Muscle layer of duodenum (tissue), 2 donors: ENCODE data around the gene MCOLN3.
"Not testable (repeated sequence)": the region's sequence is repeated elsewhere in the genome, so short reads cannot be mapped to it uniquely, and the experiment has no call there.

Source experiments
- H3K27ac ChIP-seq: one replicate; pipeline ENCODE4 v1.7.0; 2013; ENCODE audit warnings: mild to moderate bottlenecking, low read length
- H3K27me3 ChIP-seq: one replicate; pipeline ENCODE4 v1.7.0; 2013; ENCODE audit warnings: low read depth, mild to moderate bottlenecking, control low read depth, low read length
- H3K36me3 ChIP-seq, 2 donors: one replicate each; pipeline ENCODE4 v1.7.0; 2013; ENCODE audit warnings: low read length in 2 of 2, control low read depth in 1 of 2, mild to moderate bottlenecking in 1 of 2; ENCODE audit not compliant: insufficient read depth in 2 of 2, control insufficient read depth in 1 of 2
- H3K4me1 ChIP-seq, 2 donors: one replicate each; pipeline ENCODE4 v1.7.0; 2013; ENCODE audit warnings: low read length in 2 of 2, mild to moderate bottlenecking in 2 of 2, control low read depth in 1 of 2, moderate library complexity in 1 of 2; ENCODE audit not compliant: insufficient read depth in 2 of 2, control insufficient read depth in 1 of 2
- H3K4me3 ChIP-seq, 2 donors: one replicate each; pipeline ENCODE4 v1.7.0; 2013; ENCODE audit warnings: low read length in 2 of 2, low read depth in 1 of 2, mild to moderate bottlenecking in 1 of 2
- H3K9me3 ChIP-seq, 2 donors: one replicate each; pipeline ENCODE4 v1.7.0; 2013; ENCODE audit warnings: low read length in 2 of 2, control low read depth in 1 of 2, mild to moderate bottlenecking in 1 of 2; ENCODE audit not compliant: control insufficient read depth in 1 of 2
- donor health status: healthy.

Gene MCOLN3

DNA sequence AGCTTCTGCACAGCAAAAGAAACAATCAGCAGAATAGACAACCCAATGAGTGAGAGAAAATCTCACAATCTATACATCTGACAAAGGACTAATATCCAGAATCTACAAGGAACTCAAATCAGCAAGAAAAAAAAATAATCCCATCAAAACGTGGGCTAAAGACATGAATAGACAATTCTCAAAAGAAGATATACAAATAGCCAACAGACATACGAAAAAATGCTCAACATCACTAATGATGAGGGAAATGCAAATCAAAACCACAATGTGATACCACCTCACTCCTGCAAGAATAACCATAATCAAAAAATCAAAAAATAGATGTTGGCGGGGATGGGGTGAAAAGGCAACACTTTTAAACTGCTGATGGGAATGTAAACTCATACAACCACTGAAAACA is 61.7 kb downstream of the MCOLN3 start:
- H3K4me1 ChIP-seq, H3K27me3 ChIP-seq, H3K36me3 ChIP-seq: not testable (repeated sequence)

DNA sequence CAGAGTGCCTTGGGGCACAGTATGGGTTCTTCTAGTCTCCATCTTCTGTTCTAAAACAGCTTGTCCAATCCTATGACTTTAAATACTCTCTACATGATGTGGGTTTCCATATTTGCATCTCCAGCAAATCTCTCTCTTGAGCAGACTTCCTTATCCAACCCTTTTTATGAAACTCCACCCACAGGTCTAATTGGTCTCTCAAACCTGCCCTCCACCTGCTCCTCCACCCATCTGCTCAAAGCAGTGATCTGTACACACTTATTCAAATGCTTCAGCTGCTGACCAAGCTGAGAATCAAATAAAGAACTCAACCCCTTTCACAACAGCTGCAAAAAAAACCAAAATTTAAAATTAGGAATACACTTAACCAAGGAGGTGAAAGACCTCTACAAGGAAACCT is 62.9 kb downstream of the MCOLN3 start:
- Histone ChIP-seq H3K4me1 (no peaks in the 10 kb centered on the region), H3K4me3 (no peak overlapping the region), H3K9me3 (no peaks in the 10 kb centered on the region), H3K36me3 (no peaks in the 10 kb centered on the region), H3K27ac (no peak overlapping the region), H3K27me3 (no peaks in the 10 kb centered on the region)

More for the DNA sequence above, 61.7 kb downstream of the MCOLN3 start:
- not testable (repeated sequence) for H3K4me3 ChIP-seq, H3K27ac ChIP-seq, H3K9me3 ChIP-seq

DNA sequence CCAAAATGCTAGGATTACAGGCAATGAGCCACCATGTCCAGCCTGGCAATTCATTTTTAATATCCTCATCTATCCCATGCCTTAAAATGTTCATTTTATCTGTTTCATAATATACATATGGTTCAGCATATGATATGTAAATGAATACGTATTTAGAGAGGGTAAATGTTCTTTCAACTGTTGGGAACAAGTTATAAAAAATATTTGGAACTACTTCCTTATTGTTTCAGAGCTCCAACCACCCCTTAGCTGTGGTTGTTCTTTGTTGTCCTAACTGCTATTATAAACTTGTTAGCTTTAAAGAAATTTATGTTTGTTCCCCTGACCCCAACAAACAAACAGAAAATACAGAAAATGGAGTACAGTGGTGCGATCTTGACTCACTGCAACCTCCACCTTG is 65.9 kb downstream of the MCOLN3 start:
- no peaks in the 10 kb centered on the region for H3K36me3 ChIP-seq
- no peaks in the 10 kb centered on the region for H3K27me3 ChIP-seq
- no peak overlapping the region for H3K4me3 ChIP-seq
- H3K4me1 ChIP-seq = no peaks in the 10 kb centered on the region
- H3K27ac ChIP-seq = no peak overlapping the region
- no peaks in the 10 kb centered on the region for H3K9me3 ChIP-seq

DNA sequence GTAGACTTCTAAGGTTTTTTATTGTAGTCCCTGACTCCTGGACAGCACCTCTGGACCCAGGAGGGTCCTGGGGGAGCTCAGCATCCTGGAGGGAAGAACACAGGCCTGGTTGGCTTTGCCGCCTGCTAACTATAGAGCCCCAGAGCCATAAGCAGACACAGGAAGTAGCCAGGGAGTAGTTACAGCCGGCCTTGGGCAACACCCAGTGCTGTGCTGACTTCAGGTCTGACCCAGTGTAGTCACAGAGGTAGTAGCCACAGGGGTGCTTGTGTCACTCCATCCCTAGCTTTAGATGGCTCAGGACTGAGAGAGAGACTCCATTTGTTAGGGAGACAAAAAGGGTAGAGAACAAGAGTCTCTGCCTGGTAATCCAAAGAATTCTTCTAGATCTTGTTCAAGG is 73.3 kb downstream of the MCOLN3 start:
- H3K36me3 ChIP-seq = no peaks in the 10 kb centered on the region
- no peak overlapping the region for H3K4me3 ChIP-seq

DNA sequence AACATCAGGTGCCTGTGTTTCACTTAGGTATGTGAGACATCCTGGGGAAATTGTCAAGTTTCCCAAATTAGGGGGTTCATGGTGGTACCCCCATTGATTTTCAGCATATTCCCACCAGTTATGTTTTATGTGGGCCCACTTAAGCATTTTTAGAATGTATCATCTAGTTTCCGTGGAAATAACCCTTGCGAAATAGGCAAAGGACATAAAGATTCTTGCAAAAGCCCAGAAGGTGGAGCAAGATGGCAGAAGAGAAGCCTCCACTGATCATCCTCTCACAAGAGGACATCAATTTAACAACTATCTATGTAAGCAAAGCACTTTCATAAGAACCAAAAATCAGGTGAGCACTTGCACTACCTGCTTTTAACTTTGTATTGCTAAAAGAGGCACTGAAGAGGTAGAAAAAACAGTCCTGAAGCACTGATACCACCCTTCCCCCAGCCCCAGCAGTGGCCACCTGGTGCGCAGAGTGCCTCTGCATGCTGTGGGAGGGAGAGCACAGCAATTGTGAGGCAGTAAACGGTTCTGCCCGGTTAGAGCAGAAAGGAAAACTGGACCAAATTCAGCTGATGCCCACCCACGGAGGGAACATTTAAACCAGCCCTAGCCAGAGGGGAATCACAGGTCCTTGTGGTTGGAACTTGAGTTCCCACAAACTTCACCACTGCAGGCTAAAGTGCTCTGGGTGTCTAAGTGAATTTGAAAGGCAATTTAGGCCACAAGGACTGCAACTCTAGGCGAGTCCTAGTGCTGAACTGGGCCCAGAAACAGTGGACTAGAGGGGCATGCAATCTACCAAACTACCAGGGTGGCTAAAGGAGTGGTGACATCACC is 74.6 kb downstream of the MCOLN3 start:
- H3K27me3 ChIP-seq = no peaks in the 10 kb centered on the region
- H3K36me3 ChIP-seq = no peaks in the 10 kb centered on the region
- no peaks in the 10 kb centered on the region for H3K4me1 ChIP-seq
- H3K4me3 ChIP-seq = no peak overlapping the region
- H3K27ac ChIP-seq = no peak overlapping the region
- H3K9me3 ChIP-seq = no peaks in the 10 kb centered on the region

More for the DNA sequence above, 73.3 kb downstream of the MCOLN3 start:
- Histone ChIP-seq H3K27me3 (no peaks in the 10 kb centered on the region), H3K27ac (no peak overlapping the region), H3K9me3 (no peaks in the 10 kb centered on the region), H3K4me1 (no peaks in the 10 kb centered on the region)

DNA sequence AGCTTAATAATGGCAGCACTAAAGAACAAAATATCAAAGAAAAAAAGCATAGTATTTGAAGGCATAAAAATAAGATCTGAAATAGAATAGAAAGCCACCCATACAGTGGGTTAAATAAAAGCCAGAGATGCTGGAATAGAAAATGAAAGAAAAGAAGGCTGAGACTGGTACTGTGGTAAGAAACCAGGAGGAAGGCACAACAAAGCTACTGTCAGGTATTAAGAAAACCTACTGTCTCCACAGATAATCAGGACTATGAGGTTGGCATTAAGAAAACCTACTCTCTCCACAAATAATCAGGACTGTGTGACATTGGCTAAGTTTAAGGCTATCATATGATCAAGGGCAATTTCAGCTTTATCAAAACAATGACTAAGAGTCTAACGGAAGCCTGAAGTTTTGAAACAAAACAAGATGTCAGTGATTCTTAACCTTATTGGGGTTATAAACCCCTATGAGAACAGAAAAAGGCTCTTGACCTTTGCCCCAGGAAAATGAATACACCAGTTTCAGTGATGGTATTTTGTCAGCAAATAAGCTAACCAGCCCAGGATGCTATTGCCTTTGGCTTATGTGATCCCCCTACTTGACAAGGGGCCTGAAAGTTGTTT is 75.8 kb downstream of the MCOLN3 start:
- Histone ChIP-seq H3K4me3 (no peak overlapping the region), H3K36me3 (no peaks in the 10 kb centered on the region), H3K4me1 (no peaks in the 10 kb centered on the region), H3K9me3 (no peaks in the 10 kb centered on the region), H3K27ac (no peak overlapping the region), H3K27me3 (no peaks in the 10 kb centered on the region)

DNA sequence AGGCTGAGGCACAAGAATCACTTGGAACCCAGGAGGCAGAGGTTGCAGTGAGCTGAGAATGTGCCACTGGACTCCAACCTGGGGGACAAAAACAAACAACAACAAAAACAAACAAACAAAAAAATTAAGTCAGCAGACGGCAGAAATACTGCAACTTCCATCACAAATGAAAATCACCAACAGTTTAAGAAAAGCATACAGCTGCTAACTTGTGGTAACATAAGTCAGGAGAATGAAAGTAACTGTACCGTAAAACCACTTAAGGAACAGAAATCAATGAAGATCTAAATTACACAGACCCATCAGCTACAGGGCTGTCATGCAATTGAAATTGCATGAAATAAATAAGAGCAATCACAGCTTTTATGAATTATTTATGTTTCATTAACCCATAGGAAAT is 76.3 kb downstream of the MCOLN3 start:
- Histone ChIP-seq H3K4me3 (no peak overlapping the region), H3K27ac (no peak overlapping the region), H3K27me3 (no peaks in the 10 kb centered on the region), H3K36me3 (no peaks in the 10 kb centered on the region), H3K9me3 (no peaks in the 10 kb centered on the region), H3K4me1 (no peaks in the 10 kb centered on the region)

DNA sequence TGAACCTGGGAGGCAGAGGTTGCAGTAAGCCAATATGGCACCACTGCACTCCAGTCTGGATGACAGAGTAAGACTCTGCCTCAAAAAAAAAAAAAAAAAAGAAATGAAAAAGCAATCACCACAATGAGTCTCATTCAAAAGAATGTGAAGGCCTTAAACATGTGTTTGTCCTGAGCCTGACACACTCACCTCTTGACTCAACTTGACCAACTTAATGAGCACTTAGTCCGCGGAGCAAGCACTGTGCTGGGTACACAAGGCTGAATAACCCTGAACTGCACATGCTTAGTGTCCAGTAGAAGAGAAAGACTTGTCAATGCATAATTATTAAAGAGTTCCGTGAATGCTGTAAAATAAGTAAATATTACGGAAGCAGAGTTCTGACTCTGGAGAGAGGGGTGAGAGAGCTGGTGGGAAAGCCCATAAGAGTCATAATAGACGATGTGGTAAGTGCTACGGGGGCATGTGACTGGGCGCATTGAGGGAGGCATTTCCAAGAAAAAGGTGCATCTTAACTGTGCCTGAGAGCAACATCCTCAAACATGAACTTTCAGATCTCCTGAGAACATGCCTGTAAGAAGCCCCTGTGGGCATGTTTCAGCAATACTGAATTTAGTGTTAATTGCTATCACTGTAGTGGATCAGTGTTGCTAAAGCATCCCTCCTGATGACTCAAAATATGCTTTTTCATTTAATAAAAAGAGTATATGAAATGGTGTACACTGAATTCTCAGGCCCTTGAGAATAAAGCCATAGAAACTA is 78.6 kb downstream of the MCOLN3 start:
- Histone ChIP-seq H3K27ac (no peak overlapping the region), H3K36me3 (no peaks in the 10 kb centered on the region), H3K27me3 (no peaks in the 10 kb centered on the region), H3K4me1 (no peaks in the 10 kb centered on the region), H3K4me3 (no peak overlapping the region), H3K9me3 (no peaks in the 10 kb centered on the region)

DNA sequence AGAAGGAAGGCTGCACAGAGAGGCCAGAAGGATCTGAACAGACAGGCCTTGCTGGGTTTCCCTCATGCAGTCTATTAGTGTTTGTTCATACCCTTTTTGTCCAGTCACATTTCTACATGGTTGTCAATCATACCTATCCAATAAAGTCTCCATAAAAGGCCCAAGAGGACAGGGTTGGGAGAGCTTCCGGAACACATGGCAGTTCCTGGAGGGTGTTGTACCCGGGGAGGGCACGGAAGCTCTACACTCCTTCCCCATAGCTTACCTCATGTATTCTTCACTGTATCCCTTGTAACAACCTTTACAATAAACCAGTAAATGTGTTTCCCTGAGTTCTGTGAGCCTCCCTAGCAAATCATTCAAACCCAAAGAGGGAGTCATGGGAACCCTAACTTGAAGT is 79.4 kb downstream of the MCOLN3 start:
- Histone ChIP-seq H3K9me3 (no peaks in the 10 kb centered on the region), H3K27me3 (no peaks in the 10 kb centered on the region), H3K4me1 (no peaks in the 10 kb centered on the region), H3K4me3 (no peak overlapping the region), H3K36me3 (no peaks in the 10 kb centered on the region), H3K27ac (no peak overlapping the region)

DNA sequence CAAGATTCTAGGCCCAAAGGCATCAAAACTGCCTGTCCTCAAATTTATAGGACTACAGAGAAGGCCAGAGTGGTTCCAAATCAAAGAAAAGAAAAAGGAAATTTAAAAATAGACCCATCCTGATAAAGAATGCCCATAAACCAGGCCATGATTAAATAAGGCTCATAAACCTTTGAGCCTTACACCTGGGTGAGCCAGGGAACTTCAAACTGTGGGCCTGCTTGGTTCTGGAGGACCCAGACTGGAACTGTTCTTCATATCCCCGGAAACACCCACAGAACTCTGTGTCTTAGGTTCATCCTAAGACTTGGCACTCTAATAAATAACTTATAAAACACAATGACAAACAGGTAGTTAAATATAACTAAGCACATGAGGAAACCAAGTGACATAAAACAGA is 80.2 kb downstream of the MCOLN3 start:
- no peaks in the 10 kb centered on the region for H3K9me3 ChIP-seq
- H3K36me3 ChIP-seq = no peaks in the 10 kb centered on the region
- H3K4me3 ChIP-seq = no peak overlapping the region
- no peaks in the 10 kb centered on the region for H3K27me3 ChIP-seq
- no peak overlapping the region for H3K27ac ChIP-seq
- no peaks in the 10 kb centered on the region for H3K4me1 ChIP-seq
